Hepatocyte (in vitro differentiated cells): ENCODE results near the gene TMEM169.

Experiments
- EZH2 ChIP-seq: fragments of 200-600 bp; sonication (generic); IDR thresholded peaks from 2 replicates; pipeline ENCODE4 v1.6.1; 2016; ENCODE audit warnings: antibody characterized with exemption, mild to moderate bottlenecking, borderline replicate concordance
- EZH2phosphoT487 ChIP-seq: fragments of 200-600 bp; sonication (generic); IDR thresholded peaks from one replicate; pipeline ENCODE4 v1.6.1; 2018; ENCODE audit warnings: antibody characterized with exemption, mild to moderate bottlenecking, low read depth, moderate library complexity; ENCODE audit not compliant: unreplicated experiment, severe bottlenecking
- TF ChIP-seq, protein P1 (sequence below): fragments of 200-600 bp; sonication (generic); IDR thresholded peaks from 2 replicates; pipeline ENCODE4 v1.5.1; 2016; ENCODE audit warnings: antibody characterized with exemption, mild to moderate bottlenecking; ENCODE audit not compliant: poor library complexity

DNA sequence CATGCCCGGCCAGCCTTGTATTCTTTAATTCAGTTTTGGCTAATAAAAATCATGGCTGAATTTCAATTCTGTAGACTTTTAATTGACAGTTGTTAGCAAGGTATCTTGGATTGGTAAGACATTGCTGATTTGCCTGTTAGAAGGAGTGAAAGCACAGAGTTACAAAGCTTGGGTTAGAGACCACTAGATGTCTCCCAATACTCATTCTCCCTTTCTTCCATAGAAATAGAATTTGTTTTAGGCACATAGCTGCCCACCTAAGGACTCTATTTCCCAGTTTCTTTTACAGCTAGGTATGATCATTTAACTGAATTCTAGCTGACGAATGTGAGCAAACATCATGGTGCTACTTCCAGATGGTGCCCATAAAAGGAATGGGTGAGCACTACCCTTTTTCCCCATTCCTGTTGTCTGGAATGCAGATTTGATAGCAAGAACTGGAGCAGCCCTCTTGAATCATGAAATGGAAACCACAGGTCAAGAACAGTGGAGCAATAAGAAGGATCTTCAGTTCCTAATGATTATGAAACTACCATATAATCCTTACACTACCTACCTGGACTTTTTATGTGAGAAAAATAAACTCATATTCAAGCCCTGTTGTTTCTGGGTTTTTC, 17.6 kb upstream of the TMEM169 start:
- TF ChIP-seq, protein P1, sequence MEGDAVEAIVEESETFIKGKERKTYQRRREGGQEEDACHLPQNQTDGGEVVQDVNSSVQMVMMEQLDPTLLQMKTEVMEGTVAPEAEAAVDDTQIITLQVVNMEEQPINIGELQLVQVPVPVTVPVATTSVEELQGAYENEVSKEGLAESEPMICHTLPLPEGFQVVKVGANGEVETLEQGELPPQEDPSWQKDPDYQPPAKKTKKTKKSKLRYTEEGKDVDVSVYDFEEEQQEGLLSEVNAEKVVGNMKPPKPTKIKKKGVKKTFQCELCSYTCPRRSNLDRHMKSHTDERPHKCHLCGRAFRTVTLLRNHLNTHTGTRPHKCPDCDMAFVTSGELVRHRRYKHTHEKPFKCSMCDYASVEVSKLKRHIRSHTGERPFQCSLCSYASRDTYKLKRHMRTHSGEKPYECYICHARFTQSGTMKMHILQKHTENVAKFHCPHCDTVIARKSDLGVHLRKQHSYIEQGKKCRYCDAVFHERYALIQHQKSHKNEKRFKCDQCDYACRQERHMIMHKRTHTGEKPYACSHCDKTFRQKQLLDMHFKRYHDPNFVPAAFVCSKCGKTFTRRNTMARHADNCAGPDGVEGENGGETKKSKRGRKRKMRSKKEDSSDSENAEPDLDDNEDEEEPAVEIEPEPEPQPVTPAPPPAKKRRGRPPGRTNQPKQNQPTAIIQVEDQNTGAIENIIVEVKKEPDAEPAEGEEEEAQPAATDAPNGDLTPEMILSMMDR, result peak; percentile 12
- no peak for TF ChIP-seq EZH2
- TF ChIP-seq EZH2phosphoT487, result no peak
